ENCODE measurements around the gene FBXL5.
A peak's percentile ranks its signal among the peaks of the same experiment; 100 is the strongest.

The FBXL5 gene

GRCh38 chr4:15690020-15690809 is 35.1 kb upstream of the FBXL5 start:
- peaks cover 21% of the 10 kb centered on the region for H3K36me3 ChIP-seq (ENCODE audit: control insufficient read depth, low read depth, low read length)
- H3K4me3 ChIP-seq (ENCODE audit: low read length): peak overlapping the region; percentile 15
- H3K27me3 ChIP-seq (ENCODE audit: control insufficient read depth, insufficient read depth, low read length): no peaks in the 10 kb centered on the region
- H3K9me3 ChIP-seq (ENCODE audit: control insufficient read depth, low read depth, low read length): no peaks in the 10 kb centered on the region
- H3K4me1 ChIP-seq (ENCODE audit: control insufficient read depth, low read depth, low read length): peaks cover 25% of the 10 kb centered on the region
- H3K9ac ChIP-seq (ENCODE audit: low read length): no peak overlapping the region
- H3K27ac ChIP-seq (ENCODE audit: low read length): no peak overlapping the region

- Histone ChIP-seq H3K27me3 (ENCODE audit: control insufficient read depth, insufficient read depth, low read length) (no peaks in the 10 kb centered on the region), H3K4me3 (ENCODE audit: low read length) (no peak overlapping the region), H3K9ac (ENCODE audit: low read length) (no peak overlapping the region), H3K27ac (ENCODE audit: low read length) (no peak overlapping the region), H3K4me1 (ENCODE audit: control insufficient read depth, low read depth, low read length) (peaks cover 26% of the 10 kb centered on the region), H3K9me3 (ENCODE audit: control insufficient read depth, low read depth, low read length) (no peaks in the 10 kb centered on the region), H3K36me3 (ENCODE audit: control insufficient read depth, low read depth, low read length) (peaks cover 21% of the 10 kb centered on the region)
Measured at GRCh38 chr4:15689540-15689939, 34.4 kb upstream of the FBXL5 start.

GRCh38 chr4:15688051-15688450 is 32.9 kb upstream of the FBXL5 start:
- H3K4me1 ChIP-seq (ENCODE audit: control insufficient read depth, low read depth, low read length): peaks cover 37% of the 10 kb centered on the region
- H3K27ac ChIP-seq (ENCODE audit: low read length): no peak overlapping the region
- no peak overlapping the region for H3K9ac ChIP-seq (ENCODE audit: low read length)
- H3K36me3 ChIP-seq (ENCODE audit: control insufficient read depth, low read depth, low read length): peaks cover 21% of the 10 kb centered on the region
- H3K4me3 ChIP-seq (ENCODE audit: low read length): no peak overlapping the region
- H3K9me3 ChIP-seq (ENCODE audit: control insufficient read depth, low read depth, low read length): no peaks in the 10 kb centered on the region
- no peaks in the 10 kb centered on the region for H3K27me3 ChIP-seq (ENCODE audit: control insufficient read depth, insufficient read depth, low read length)

- no peak overlapping the region for H3K27ac ChIP-seq (ENCODE audit: low read length)
- H3K27me3 ChIP-seq (ENCODE audit: control insufficient read depth, insufficient read depth, low read length): no peaks in the 10 kb centered on the region
- H3K4me3 ChIP-seq (ENCODE audit: low read length): peak overlapping the region; percentile 14
- peaks cover 21% of the 10 kb centered on the region for H3K36me3 ChIP-seq (ENCODE audit: control insufficient read depth, low read depth, low read length)
- no peaks in the 10 kb centered on the region for H3K9me3 ChIP-seq (ENCODE audit: control insufficient read depth, low read depth, low read length)
- peaks cover 34% of the 10 kb centered on the region for H3K4me1 ChIP-seq (ENCODE audit: control insufficient read depth, low read depth, low read length)
- peak overlapping the region; percentile 15 for H3K9ac ChIP-seq (ENCODE audit: low read length)
Measured at GRCh38 chr4:15684498-15684897, 29.3 kb upstream of the FBXL5 start.

- H3K27ac ChIP-seq (ENCODE audit: low read length): no peak overlapping the region
- H3K9ac ChIP-seq (ENCODE audit: low read length): peak overlapping the region; percentile 88
- peak overlapping the region; percentile 80 for H3K4me3 ChIP-seq (ENCODE audit: low read length)
Measured at GRCh38 chr4:15683143-15683495, 28.0 kb upstream of the FBXL5 start.

GRCh38 chr4:15682242-15683142 is 27.3 kb upstream of the FBXL5 start:
- peak overlapping the region; percentile 80 for H3K4me3 ChIP-seq (ENCODE audit: low read length)
- H3K4me1 ChIP-seq (ENCODE audit: control insufficient read depth, low read depth, low read length): peaks cover 41% of the 10 kb centered on the region
- H3K36me3 ChIP-seq (ENCODE audit: control insufficient read depth, low read depth, low read length): peaks cover 14% of the 10 kb centered on the region
- H3K9ac ChIP-seq (ENCODE audit: low read length): peak overlapping the region; percentile 88
- H3K27me3 ChIP-seq (ENCODE audit: control insufficient read depth, insufficient read depth, low read length): no peaks in the 10 kb centered on the region
- peak overlapping the region; percentile 79 for H3K27ac ChIP-seq (ENCODE audit: low read length)
- H3K9me3 ChIP-seq (ENCODE audit: control insufficient read depth, low read depth, low read length): no peaks in the 10 kb centered on the region

More at GRCh38 chr4:15683143-15683495, 28.0 kb upstream of the FBXL5 start:
- Histone ChIP-seq H3K36me3 (ENCODE audit: control insufficient read depth, low read depth, low read length) (peaks cover 20% of the 10 kb centered on the region), H3K9me3 (ENCODE audit: control insufficient read depth, low read depth, low read length) (no peaks in the 10 kb centered on the region), H3K4me1 (ENCODE audit: control insufficient read depth, low read depth, low read length) (peaks cover 37% of the 10 kb centered on the region), H3K27me3 (ENCODE audit: control insufficient read depth, insufficient read depth, low read length) (no peaks in the 10 kb centered on the region)

GRCh38 chr4:15681372-15682241 is 26.4 kb upstream of the FBXL5 start, which contains the start of gene FAM200B:
FAM200B (plus strand) TSS chr4:15681827; CDS start chr4:15686978, 5,151 bp downstream.
- Histone ChIP-seq H3K9ac (ENCODE audit: low read length) (peak within 1 kb of the TSS; percentile 92), H3K4me1 (ENCODE audit: control insufficient read depth, low read depth, low read length) (peaks cover 44% of the 10 kb centered on the region)

GRCh38 chr4:15681067-15681371 is 25.9 kb upstream of the FBXL5 start:
- H3K4me3 ChIP-seq (ENCODE audit: low read length): peak overlapping the region; percentile 80
- no peaks in the 10 kb centered on the region for H3K27me3 ChIP-seq (ENCODE audit: control insufficient read depth, insufficient read depth, low read length)
- peak overlapping the region; percentile 92 for H3K9ac ChIP-seq (ENCODE audit: low read length)
- peaks cover 44% of the 10 kb centered on the region for H3K4me1 ChIP-seq (ENCODE audit: control insufficient read depth, low read depth, low read length)
- no peaks in the 10 kb centered on the region for H3K36me3 ChIP-seq (ENCODE audit: control insufficient read depth, low read depth, low read length)
- H3K9me3 ChIP-seq (ENCODE audit: control insufficient read depth, low read depth, low read length): no peaks in the 10 kb centered on the region
- peak overlapping the region; percentile 81 for H3K27ac ChIP-seq (ENCODE audit: low read length)

More at GRCh38 chr4:15681372-15682241, 26.4 kb upstream of the FBXL5 start, which contains the start of gene FAM200B:
- Histone ChIP-seq H3K9me3 (ENCODE audit: control insufficient read depth, low read depth, low read length) (no peaks in the 10 kb centered on the region), H3K27me3 (ENCODE audit: control insufficient read depth, insufficient read depth, low read length) (no peaks in the 10 kb centered on the region), H3K27ac (ENCODE audit: low read length) (peak within 1 kb of the TSS; percentile 81), H3K4me3 (ENCODE audit: low read length) (peak within 1 kb of the TSS; percentile 80), H3K36me3 (ENCODE audit: control insufficient read depth, low read depth, low read length) (peaks cover 5% of the 10 kb centered on the region)

- Histone ChIP-seq H3K9ac (ENCODE audit: low read length) (no peak overlapping the region), H3K36me3 (ENCODE audit: control insufficient read depth, low read depth, low read length) (no peaks in the 10 kb centered on the region), H3K27ac (ENCODE audit: low read length) (no peak overlapping the region), H3K4me3 (ENCODE audit: low read length) (peak overlapping the region; percentile 11), H3K9me3 (ENCODE audit: control insufficient read depth, low read depth, low read length) (no peaks in the 10 kb centered on the region), H3K4me1 (ENCODE audit: control insufficient read depth, low read depth, low read length) (peaks cover 18% of the 10 kb centered on the region), H3K27me3 (ENCODE audit: control insufficient read depth, insufficient read depth, low read length) (no peaks in the 10 kb centered on the region)
Measured at GRCh38 chr4:15677507-15677988, 22.4 kb upstream of the FBXL5 start.

GRCh38 chr4:15676899-15677298 is 21.7 kb upstream of the FBXL5 start:
- Histone ChIP-seq H3K36me3 (ENCODE audit: control insufficient read depth, low read depth, low read length) (no peaks in the 10 kb centered on the region), H3K27ac (ENCODE audit: low read length) (no peak overlapping the region), H3K27me3 (ENCODE audit: control insufficient read depth, insufficient read depth, low read length) (no peaks in the 10 kb centered on the region), H3K9me3 (ENCODE audit: control insufficient read depth, low read depth, low read length) (no peaks in the 10 kb centered on the region), H3K4me1 (ENCODE audit: control insufficient read depth, low read depth, low read length) (peaks cover 15% of the 10 kb centered on the region), H3K4me3 (ENCODE audit: low read length) (no peak overlapping the region), H3K9ac (ENCODE audit: low read length) (no peak overlapping the region)

- Histone ChIP-seq H3K4me3 (ENCODE audit: low read length) (no peak overlapping the region), H3K9ac (ENCODE audit: low read length) (no peak overlapping the region), H3K4me1 (ENCODE audit: control insufficient read depth, low read depth, low read length) (peaks cover 15% of the 10 kb centered on the region), H3K36me3 (ENCODE audit: control insufficient read depth, low read depth, low read length) (no peaks in the 10 kb centered on the region), H3K27me3 (ENCODE audit: control insufficient read depth, insufficient read depth, low read length) (no peaks in the 10 kb centered on the region), H3K27ac (ENCODE audit: low read length) (no peak overlapping the region), H3K9me3 (ENCODE audit: control insufficient read depth, low read depth, low read length) (no peaks in the 10 kb centered on the region)
Measured at GRCh38 chr4:15676039-15676438, 20.9 kb upstream of the FBXL5 start.
